GM20000 (cell line): ENCODE measurements around the gene ZMIZ2.

Experiments
- DNase-seq: peaks from one replicate; pipeline ENCODE4 v3.0.0; 2012; ENCODE audit warnings: low spot score
- CTCF ChIP-seq: IDR thresholded peaks from 2 replicates; pipeline ENCODE4 v1.5.1; 2012; ENCODE audit warnings: mild to moderate bottlenecking, control low read depth; ENCODE audit errors: extremely low read depth, missing control alignments

The ZMIZ2 gene

GRCh38 chr7:44754802-44755697 is 6.4 kb downstream of the ZMIZ2 start:
- no peak for DNase-seq
- no peak for TF ChIP-seq CTCF

- no peak for TF ChIP-seq CTCF
- DNase-seq = no peak
These were observed 7.3 kb downstream of the ZMIZ2 start for GRCh38 chr7:44755698-44756627.

GRCh38 chr7:44756904-44757303 is 8.3 kb downstream of the ZMIZ2 start:
- TF ChIP-seq CTCF = no peak
- no peak for DNase-seq

- TF ChIP-seq CTCF = no peak
- DNase-seq = no peak
These were observed 8.7 kb downstream of the ZMIZ2 start for GRCh38 chr7:44757311-44757710.

GRCh38 chr7:44757739-44758138 is 9.1 kb downstream of the ZMIZ2 start:
- no peak for DNase-seq
- TF ChIP-seq CTCF = no peak

GRCh38 chr7:44759246-44759645 is 10.6 kb downstream of the ZMIZ2 start:
- no peak for DNase-seq
- TF ChIP-seq CTCF = no peak
